H1 (cell line): Measurements from ENCODE around the gene CRHR1. TPM values are rescaled to one million over a fixed set of nuclear protein-coding genes. Genes with fewer than 3 reads are reported as not detected.

Experiments
- ASH2L ChIP-seq: fragments of 200-600, 300-600 bp; sonication (generic); IDR thresholded peaks from one replicate; pipeline ENCODE4 v1.7.1; 2017; ENCODE audit warnings: low read length
- ATF2 ChIP-seq: IDR thresholded peaks from 2 replicates; pipeline ENCODE4 v1.6.1; 2012; ENCODE audit warnings: low read length, inconsistent platforms
- KDM1A ChIP-seq: fragments of 200-600, 300-600 bp; sonication (generic); IDR thresholded peaks from 2 replicates; pipeline ENCODE4 v1.7.1; 2016; ENCODE audit warnings: mild to moderate bottlenecking, low read length, borderline replicate concordance
- RFX5 ChIP-seq: IDR thresholded peaks from 2 replicates; pipeline ENCODE4 v1.6.1; 2011; ENCODE audit warnings: low read depth, low read length, improper control_type of control experiment, borderline replicate concordance
- polyA plus RNA-seq, 7 experiments: library from polyadenylated mRNA; depleted of rRNA in 3 of 7; stranded (reverse) in 5 of 7; unstranded in 2 of 7; fragments of >200 nt in 5 of 7; fragments of 200-250 nt in 2 of 7; gene quantifications; 1 replicate in 5 of 7; 2 replicates in 1 of 7; 4 replicates in 1 of 7; pipeline versions ENCODE4 v1.2.1 to v1.2.3, GENCODE V29; 2011 to 2013; ENCODE audit warnings: missing spikeins in 2 of 7, mixed read lengths in 2 of 7
- total RNA-seq: library from RNA; stranded (reverse); fragmentation: NEBNext Ultra II Directional; extraction: Animal tissue kit (Norgen Biotek cat#: 25700); gene quantifications from 2 replicates; pipeline ENCODE4 v1.2.1, GENCODE V29; 2021

Gene CRHR1
- total and polyA plus RNA-seq, 2 of the 8 experiments (the other 6 are each of a cell fraction or from before 2014, with no cell fraction given): 0.56 to 1.7 TPM

- TF ChIP-seq RFX5 (no peak), ATF2 (no peak), KDM1A (no peak), ASH2L (no peak)
These were observed 3.9 kb downstream of the CRHR1 start (continued) for GRCh38 chr17:45788057-45788456.
